Activated B cell treated with CpG ODN at 0.5 μM for 24 hours (primary cell): ENCODE results near the gene CLCNKB. TPM values are rescaled to one million over a fixed set of nuclear protein-coding genes. Genes with fewer than 3 reads are reported as not detected.

ENCODE experiments used
- ATAC-seq: fragments of 200-7000 bp; cut with Tn5 transposase; one replicate; pipeline ENCODE4 v1.10.0; 2021; ENCODE audit warnings: low read depth, mild to moderate bottlenecking, moderate library complexity
- CTCF ChIA-PET: fragments of 350-600 bp; sonication (Branson Sonifier 250); formaldehyde crosslinking; loops from one replicate; lab custom pipeline; 2021; ENCODE audit warnings: antibody characterized with exemption; lab: Charles Lee
- POLR2A ChIA-PET: fragments of 350-600 bp; sonication (Branson Sonifier 250); formaldehyde crosslinking; loops from one replicate; lab custom pipeline; 2021; ENCODE audit warnings: antibody characterized with exemption; lab: Charles Lee
- DNase-seq: peaks from one replicate; pipeline ENCODE4 v3.0.0; 2022
- H3K27ac Mint-ChIP-seq: one replicate; pipeline ENCODE4 v1.8.0; 2020; ENCODE audit warnings: mixed read lengths
- H3K27me3 Mint-ChIP-seq: one replicate; pipeline ENCODE4 v1.8.0; 2021; ENCODE audit warnings: mixed read lengths
- H3K36me3 Mint-ChIP-seq: one replicate; pipeline ENCODE4 v1.8.0; 2021; ENCODE audit warnings: low read depth, mixed read lengths
- H3K4me1 Mint-ChIP-seq: one replicate; pipeline ENCODE4 v1.8.0; 2021; ENCODE audit warnings: mixed read lengths
- H3K4me3 Mint-ChIP-seq: one replicate; pipeline ENCODE4 v1.8.0; 2020; ENCODE audit warnings: mild to moderate bottlenecking, mixed read lengths
- H3K9me3 Mint-ChIP-seq: one replicate; pipeline ENCODE4 v1.8.0; 2020; ENCODE audit warnings: mixed read lengths
- intact Hi-C: fragments of 100-400 bp; cut with micrococcal nuclease; formaldehyde crosslinking; loops from one replicate; pipeline ENCODE4 v1.15.1; 2024
- total RNA-seq: library from RNA; stranded (reverse); gene quantifications from 2 replicates; pipeline ENCODE4 v1.2.3, GENCODE V29; 2022
- TF ChIP-seq, protein P1 (sequence below): fragments of 200-600 bp; IDR thresholded peaks from one replicate; pipeline ENCODE4 v1.8.0; 2022; ENCODE audit warnings: antibody characterized with exemption, mild to moderate bottlenecking

Gene CLCNKB
- total RNA-seq, 1 donor from 2014 or later, result not detected

DNA sequence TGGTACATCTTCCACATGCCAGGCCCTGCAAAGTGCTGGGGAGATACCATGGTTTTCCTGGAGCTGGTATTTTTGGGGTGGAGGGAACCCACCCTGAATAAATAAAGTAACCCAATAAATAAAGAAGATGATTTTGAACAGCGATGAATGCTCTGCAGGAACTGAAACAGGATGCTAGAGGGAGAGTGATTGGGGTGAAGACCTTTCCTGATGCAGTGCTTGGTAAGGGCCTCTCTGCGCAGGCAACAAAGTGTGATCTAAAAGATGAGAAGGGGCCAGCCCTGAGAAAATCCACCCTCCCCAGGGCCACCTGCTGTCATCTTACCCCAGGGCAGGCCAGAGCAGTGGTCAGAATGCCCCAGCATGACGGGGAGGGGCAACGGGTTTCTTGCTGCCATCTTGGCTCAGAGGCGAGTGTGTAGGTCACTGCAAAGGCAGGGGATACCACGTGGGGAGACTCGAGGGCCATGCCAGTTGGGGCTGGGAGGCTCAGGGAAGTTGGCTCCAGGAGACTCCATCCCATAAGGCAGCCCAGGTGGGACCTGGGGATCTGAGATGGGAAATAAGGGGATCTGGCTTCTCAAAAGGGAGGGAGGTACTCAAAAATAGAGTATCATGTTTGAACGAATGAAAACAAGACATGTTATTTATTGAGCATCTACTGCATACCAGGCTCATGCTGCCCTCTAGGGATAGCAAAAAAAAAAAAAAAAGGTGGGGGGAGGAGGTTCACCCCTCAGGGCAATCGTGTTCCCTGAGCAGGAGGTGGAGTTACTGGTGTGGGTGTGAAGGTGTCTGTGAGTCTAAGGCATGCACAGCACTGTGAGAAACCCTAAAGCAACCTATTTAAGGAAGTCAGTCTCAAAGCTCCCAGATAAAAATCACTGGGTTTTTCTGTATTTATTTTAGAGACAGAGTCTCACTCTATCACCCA, 36.8 kb upstream of the CLCNKB start:
- POLR2A ChIA-PET, result interaction anchor here (0.5 to 3.2 kb wide), 4 partner anchors 32 to 235 kb away, joined by 3 to 19 read pairs (median 4); partner anchors contain the start of gene ZBTB17
- Mint-ChIP-seq H3K4me3 (peak overlapping the region; percentile 26), H3K9me3 (no peaks in the 10 kb centered on the region), H3K36me3 (no peaks in the 10 kb centered on the region), H3K27me3 (no peaks in the 10 kb centered on the region), H3K4me1 (peaks cover 26% of the 10 kb centered on the region), H3K27ac (peak overlapping the region; percentile 27)
- CTCF ChIA-PET, result interaction anchor here (0.6 to 2.2 kb wide), 8 partner anchors 31 to 870 kb away, joined by 3 to 6 read pairs (median 3); partner anchors contain the start of genes FAM131C and ZBTB17
- DNase-seq (no peak), ATAC-seq (peak; percentile 51)
- TF ChIP-seq, protein P1, sequence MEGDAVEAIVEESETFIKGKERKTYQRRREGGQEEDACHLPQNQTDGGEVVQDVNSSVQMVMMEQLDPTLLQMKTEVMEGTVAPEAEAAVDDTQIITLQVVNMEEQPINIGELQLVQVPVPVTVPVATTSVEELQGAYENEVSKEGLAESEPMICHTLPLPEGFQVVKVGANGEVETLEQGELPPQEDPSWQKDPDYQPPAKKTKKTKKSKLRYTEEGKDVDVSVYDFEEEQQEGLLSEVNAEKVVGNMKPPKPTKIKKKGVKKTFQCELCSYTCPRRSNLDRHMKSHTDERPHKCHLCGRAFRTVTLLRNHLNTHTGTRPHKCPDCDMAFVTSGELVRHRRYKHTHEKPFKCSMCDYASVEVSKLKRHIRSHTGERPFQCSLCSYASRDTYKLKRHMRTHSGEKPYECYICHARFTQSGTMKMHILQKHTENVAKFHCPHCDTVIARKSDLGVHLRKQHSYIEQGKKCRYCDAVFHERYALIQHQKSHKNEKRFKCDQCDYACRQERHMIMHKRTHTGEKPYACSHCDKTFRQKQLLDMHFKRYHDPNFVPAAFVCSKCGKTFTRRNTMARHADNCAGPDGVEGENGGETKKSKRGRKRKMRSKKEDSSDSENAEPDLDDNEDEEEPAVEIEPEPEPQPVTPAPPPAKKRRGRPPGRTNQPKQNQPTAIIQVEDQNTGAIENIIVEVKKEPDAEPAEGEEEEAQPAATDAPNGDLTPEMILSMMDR, result no peak
- intact Hi-C loops, result loop anchor here (5.0 kb wide), 1 partner anchor 40 kb away; no protein-coding TSS in a partner anchor

GRCh38 chr1:16007671-16008341, 35.8 kb upstream of the CLCNKB start:
- H3K4me1 Mint-ChIP-seq, result peaks cover 34% of the 10 kb centered on the region
- DNase-seq (no peak), ATAC-seq (no peak)
- H3K9me3 Mint-ChIP-seq, result no peaks in the 10 kb centered on the region
- H3K27me3 Mint-ChIP-seq, result no peaks in the 10 kb centered on the region
- H3K4me3 Mint-ChIP-seq, result no peak overlapping the region
- POLR2A ChIA-PET, result interaction anchor here (0.5 to 1.6 kb wide), 4 partner anchors 33 to 234 kb away, joined by 3 to 8 read pairs (median 4); no protein-coding TSS in a partner anchor
- TF ChIP-seq, protein P1, result no peak
- H3K36me3 Mint-ChIP-seq, result no peaks in the 10 kb centered on the region
- no peak overlapping the region for H3K27ac Mint-ChIP-seq
- intact Hi-C loops, result loop anchor here (5.0 kb wide), 1 partner anchor 41 kb away; no protein-coding TSS in a partner anchor
- CTCF ChIA-PET, result interaction anchor here (0.6 to 2.2 kb wide), 9 partner anchors 32 to 869 kb away, joined by 3 to 6 read pairs (median 3); partner anchors contain the start of genes FAM131C and ZBTB17

GRCh38 chr1:16009030-16009460, 34.5 kb upstream of the CLCNKB start:
- Mint-ChIP-seq H3K9me3 (no peaks in the 10 kb centered on the region), H3K27me3 (no peaks in the 10 kb centered on the region), H3K4me1 (peaks cover 40% of the 10 kb centered on the region), H3K36me3 (no peaks in the 10 kb centered on the region), H3K27ac (no peak overlapping the region), H3K4me3 (no peak overlapping the region)
- intact Hi-C loops, result loop anchor here (1.0 to 5.0 kb wide), 6 partner anchors 24 to 235 kb away; no protein-coding TSS in a partner anchor
- ATAC-seq, result peak; percentile 33
- DNase-seq, result peak; percentile 67
- TF ChIP-seq, protein P1, result peak; percentile 84
- POLR2A ChIA-PET, result no interaction called here
- CTCF ChIA-PET, result interaction anchor here (0.7 to 2.2 kb wide), 5 partner anchors 47 to 217 kb away, joined by 3 to 6 read pairs (median 4); no protein-coding TSS in a partner anchor

DNA sequence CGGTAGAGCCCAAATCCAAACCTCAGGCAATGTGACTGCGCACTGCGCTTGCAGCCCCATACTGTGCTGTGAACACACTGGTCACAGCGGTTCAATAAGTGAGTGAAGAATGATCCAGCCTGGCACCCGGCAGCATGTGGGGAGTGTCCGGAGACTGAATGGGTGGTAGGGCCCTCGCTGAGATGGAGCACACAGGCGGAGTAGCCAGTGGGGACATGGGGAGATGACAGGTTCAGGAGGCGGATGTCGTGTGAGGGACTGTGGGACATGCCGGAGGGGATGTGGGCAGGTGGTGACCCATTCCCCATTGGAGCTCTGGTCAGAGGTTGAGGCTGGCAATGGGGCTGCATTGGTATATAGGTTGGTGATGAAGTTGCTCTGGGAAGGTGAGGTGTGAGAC, 33.9 kb upstream of the CLCNKB start:
- Mint-ChIP-seq H3K36me3 (no peaks in the 10 kb centered on the region), H3K4me1 (peaks cover 46% of the 10 kb centered on the region), H3K9me3 (no peaks in the 10 kb centered on the region), H3K27ac (no peak overlapping the region), H3K4me3 (no peak overlapping the region), H3K27me3 (no peaks in the 10 kb centered on the region)
- DNase-seq, result no peak
- ChIA-PET CTCF (interaction anchor here (0.7 to 1.5 kb wide), 4 partner anchors 48 to 218 kb away, joined by 3 to 4 read pairs (median 3); no protein-coding TSS in a partner anchor), POLR2A (interaction anchor here (0.6 kb wide), 1 partner anchor 33 kb away, joined by 3 read pairs; no protein-coding TSS in a partner anchor)
- TF ChIP-seq, protein P1, result no peak
- intact Hi-C loops, result loop anchor here (1.0 to 5.0 kb wide), 6 partner anchors 24 to 235 kb away; no protein-coding TSS in a partner anchor
- no peak for ATAC-seq
